SK-N-SH (cell line): ENCODE measurements around the gene NRGN. TPM values are rescaled to one million over a fixed set of nuclear protein-coding genes. Genes with fewer than 3 reads are reported as not detected.

Experiments
- ELF1 ChIP-seq: IDR thresholded peaks from 2 replicates; pipeline ENCODE4 v1.4.0; 2012
- FOSL2 ChIP-seq: IDR thresholded peaks from 2 replicates; pipeline ENCODE4 v1.4.0; 2012; ENCODE audit warnings: low read depth, mild to moderate bottlenecking, moderate library complexity, borderline replicate concordance
- JUND ChIP-seq: IDR thresholded peaks from 2 replicates; pipeline ENCODE4 v1.4.0; 2012
- POLR2AphosphoS5 ChIP-seq: IDR thresholded peaks from 2 replicates; pipeline ENCODE4 v1.6.1; 2012; ENCODE audit warnings: low read depth, low read length
- SMC3 ChIP-seq: IDR thresholded peaks from 2 replicates; pipeline ENCODE4 v1.6.1; 2012; ENCODE audit warnings: low read depth, low read length, improper control_type of control experiment
- YY1 ChIP-seq: IDR thresholded peaks from 2 replicates; pipeline ENCODE4 v1.4.0; 2012; ENCODE audit warnings: low read depth, mild to moderate bottlenecking
- polyA plus RNA-seq, 3 experiments: library from polyadenylated mRNA; depleted of rRNA; stranded (reverse); fragments of >200 nt; gene quantifications; 2 replicates each; pipeline ENCODE4 v1.2.3, GENCODE V29; 2012
- TF ChIP-seq, protein P1 (sequence below): fragments of 150-350 bp; IDR thresholded peaks from 2 replicates; pipeline ENCODE4 v1.6.1; 2017; ENCODE audit warnings: antibody characterized with exemption, low read length, low read depth, borderline replicate concordance
- TF ChIP-seq, protein P2 (sequence below): fragments of 200-600 bp; sonication (generic); IDR thresholded peaks from 2 replicates; pipeline ENCODE4 v1.6.1; 2017; ENCODE audit warnings: antibody characterized with exemption, mild to moderate bottlenecking, moderate library complexity
- TF ChIP-seq, protein P3 (sequence below): IDR thresholded peaks from 2 replicates; pipeline ENCODE4 v1.6.1; 2012; ENCODE audit warnings: mild to moderate bottlenecking, low read depth, low read length, moderate library complexity
- TF ChIP-seq, protein P4 (sequence below): IDR thresholded peaks from 2 replicates; pipeline ENCODE4 v1.4.0; 2012; ENCODE audit warnings: low read depth
- TF ChIP-seq, protein P5 (sequence below): fragments of 150-350 bp; IDR thresholded peaks from 2 replicates; pipeline ENCODE4 v1.6.1; 2016; ENCODE audit warnings: mild to moderate bottlenecking, low read depth, low read length
- TF ChIP-seq, protein P6 (sequence below): IDR thresholded peaks from 2 replicates; pipeline ENCODE4; 2012

NRGN gene
- polyA plus RNA-seq, 1 of the 3 experiments (the other 2 are of a cell fraction) = 6.8 TPM

DNA sequence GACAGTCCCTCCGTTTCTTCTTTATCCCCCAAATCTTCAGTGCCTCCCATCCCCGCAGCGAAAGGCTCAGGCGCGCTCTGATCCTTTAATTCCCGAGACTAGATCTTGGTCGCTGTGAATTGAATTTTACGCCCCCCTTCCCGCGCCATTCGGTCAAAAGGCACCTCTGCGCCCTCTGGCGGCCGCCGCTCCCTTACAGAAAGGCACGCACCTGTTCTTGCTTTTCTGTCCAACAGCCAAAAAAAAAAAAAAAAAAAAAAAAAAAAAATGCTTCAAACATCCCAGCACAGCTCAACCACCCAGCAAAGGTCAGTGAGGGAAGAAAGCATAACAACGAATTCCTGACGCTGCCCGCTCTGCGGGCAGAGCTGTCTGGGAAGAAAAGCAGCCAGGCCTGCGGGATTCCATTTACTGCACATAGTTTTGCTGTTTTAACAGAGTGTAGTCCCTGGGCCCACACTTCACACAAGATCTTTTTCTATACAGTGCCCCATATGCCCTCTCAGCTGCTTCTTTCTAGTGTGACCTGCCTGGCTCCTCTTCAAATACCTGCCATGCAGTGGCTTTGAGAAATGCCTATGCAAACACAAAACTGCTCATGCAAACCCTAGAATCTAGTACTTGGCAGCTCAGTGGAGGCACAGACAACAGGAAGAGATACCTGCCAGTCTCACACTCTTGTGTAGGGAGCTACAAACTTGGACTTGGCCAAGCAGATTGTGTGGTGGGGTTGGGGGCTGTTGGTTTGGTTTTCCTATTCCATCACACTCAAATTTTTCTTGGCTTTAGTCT is 23.6 kb downstream of the NRGN start (continued):
- TF ChIP-seq, protein P1, sequence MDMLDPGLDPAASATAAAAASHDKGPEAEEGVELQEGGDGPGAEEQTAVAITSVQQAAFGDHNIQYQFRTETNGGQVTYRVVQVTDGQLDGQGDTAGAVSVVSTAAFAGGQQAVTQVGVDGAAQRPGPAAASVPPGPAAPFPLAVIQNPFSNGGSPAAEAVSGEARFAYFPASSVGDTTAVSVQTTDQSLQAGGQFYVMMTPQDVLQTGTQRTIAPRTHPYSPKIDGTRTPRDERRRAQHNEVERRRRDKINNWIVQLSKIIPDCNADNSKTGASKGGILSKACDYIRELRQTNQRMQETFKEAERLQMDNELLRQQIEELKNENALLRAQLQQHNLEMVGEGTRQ = no peak
- TF ChIP-seq FOSL2 = no peak
- TF ChIP-seq YY1 = no peak
- no peak for TF ChIP-seq ELF1
- TF ChIP-seq, protein P2, sequence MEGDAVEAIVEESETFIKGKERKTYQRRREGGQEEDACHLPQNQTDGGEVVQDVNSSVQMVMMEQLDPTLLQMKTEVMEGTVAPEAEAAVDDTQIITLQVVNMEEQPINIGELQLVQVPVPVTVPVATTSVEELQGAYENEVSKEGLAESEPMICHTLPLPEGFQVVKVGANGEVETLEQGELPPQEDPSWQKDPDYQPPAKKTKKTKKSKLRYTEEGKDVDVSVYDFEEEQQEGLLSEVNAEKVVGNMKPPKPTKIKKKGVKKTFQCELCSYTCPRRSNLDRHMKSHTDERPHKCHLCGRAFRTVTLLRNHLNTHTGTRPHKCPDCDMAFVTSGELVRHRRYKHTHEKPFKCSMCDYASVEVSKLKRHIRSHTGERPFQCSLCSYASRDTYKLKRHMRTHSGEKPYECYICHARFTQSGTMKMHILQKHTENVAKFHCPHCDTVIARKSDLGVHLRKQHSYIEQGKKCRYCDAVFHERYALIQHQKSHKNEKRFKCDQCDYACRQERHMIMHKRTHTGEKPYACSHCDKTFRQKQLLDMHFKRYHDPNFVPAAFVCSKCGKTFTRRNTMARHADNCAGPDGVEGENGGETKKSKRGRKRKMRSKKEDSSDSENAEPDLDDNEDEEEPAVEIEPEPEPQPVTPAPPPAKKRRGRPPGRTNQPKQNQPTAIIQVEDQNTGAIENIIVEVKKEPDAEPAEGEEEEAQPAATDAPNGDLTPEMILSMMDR = peak; percentile 77
- no peak for TF ChIP-seq JUND
- TF ChIP-seq, protein P3, sequence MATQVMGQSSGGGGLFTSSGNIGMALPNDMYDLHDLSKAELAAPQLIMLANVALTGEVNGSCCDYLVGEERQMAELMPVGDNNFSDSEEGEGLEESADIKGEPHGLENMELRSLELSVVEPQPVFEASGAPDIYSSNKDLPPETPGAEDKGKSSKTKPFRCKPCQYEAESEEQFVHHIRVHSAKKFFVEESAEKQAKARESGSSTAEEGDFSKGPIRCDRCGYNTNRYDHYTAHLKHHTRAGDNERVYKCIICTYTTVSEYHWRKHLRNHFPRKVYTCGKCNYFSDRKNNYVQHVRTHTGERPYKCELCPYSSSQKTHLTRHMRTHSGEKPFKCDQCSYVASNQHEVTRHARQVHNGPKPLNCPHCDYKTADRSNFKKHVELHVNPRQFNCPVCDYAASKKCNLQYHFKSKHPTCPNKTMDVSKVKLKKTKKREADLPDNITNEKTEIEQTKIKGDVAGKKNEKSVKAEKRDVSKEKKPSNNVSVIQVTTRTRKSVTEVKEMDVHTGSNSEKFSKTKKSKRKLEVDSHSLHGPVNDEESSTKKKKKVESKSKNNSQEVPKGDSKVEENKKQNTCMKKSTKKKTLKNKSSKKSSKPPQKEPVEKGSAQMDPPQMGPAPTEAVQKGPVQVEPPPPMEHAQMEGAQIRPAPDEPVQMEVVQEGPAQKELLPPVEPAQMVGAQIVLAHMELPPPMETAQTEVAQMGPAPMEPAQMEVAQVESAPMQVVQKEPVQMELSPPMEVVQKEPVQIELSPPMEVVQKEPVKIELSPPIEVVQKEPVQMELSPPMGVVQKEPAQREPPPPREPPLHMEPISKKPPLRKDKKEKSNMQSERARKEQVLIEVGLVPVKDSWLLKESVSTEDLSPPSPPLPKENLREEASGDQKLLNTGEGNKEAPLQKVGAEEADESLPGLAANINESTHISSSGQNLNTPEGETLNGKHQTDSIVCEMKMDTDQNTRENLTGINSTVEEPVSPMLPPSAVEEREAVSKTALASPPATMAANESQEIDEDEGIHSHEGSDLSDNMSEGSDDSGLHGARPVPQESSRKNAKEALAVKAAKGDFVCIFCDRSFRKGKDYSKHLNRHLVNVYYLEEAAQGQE = no peak
- TF ChIP-seq, protein P4, sequence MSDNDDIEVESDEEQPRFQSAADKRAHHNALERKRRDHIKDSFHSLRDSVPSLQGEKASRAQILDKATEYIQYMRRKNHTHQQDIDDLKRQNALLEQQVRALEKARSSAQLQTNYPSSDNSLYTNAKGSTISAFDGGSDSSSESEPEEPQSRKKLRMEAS = no peak
- TF ChIP-seq SMC3 = peak; percentile 79
- TF ChIP-seq, protein P5, sequence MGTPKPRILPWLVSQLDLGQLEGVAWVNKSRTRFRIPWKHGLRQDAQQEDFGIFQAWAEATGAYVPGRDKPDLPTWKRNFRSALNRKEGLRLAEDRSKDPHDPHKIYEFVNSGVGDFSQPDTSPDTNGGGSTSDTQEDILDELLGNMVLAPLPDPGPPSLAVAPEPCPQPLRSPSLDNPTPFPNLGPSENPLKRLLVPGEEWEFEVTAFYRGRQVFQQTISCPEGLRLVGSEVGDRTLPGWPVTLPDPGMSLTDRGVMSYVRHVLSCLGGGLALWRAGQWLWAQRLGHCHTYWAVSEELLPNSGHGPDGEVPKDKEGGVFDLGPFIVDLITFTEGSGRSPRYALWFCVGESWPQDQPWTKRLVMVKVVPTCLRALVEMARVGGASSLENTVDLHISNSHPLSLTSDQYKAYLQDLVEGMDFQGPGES = no peak
- TF ChIP-seq POLR2AphosphoS5 = no peak
- TF ChIP-seq, protein P6, sequence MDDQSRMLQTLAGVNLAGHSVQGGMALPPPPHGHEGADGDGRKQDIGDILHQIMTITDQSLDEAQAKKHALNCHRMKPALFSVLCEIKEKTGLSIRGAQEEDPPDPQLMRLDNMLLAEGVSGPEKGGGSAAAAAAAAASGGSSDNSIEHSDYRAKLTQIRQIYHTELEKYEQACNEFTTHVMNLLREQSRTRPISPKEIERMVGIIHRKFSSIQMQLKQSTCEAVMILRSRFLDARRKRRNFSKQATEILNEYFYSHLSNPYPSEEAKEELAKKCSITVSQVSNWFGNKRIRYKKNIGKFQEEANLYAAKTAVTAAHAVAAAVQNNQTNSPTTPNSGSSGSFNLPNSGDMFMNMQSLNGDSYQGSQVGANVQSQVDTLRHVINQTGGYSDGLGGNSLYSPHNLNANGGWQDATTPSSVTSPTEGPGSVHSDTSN = no peak
